Measurements from ENCODE around the gene FGR.

- no peak for TF ChIP-seq EZH2 (IDR thresholded peaks at IDR 0.05; ENCODE audit: low read depth, unreplicated experiment)
- no peak for TF ChIP-seq CTCF (conservative IDR thresholded peaks at IDR 0.05; ENCODE audit: low read depth in 2 of 2)
- TF ChIP-seq JUNB (IDR thresholded peaks at IDR 0.05; ENCODE audit: unreplicated experiment) = no peak
- TF ChIP-seq EZH2phosphoT487 (IDR thresholded peaks at IDR 0.05; ENCODE audit: unreplicated experiment) = no peak
- no peak for TF ChIP-seq POLR2AphosphoS5 (IDR thresholded peaks at IDR 0.05; ENCODE audit: low read depth)
- no peak for TF ChIP-seq CREB1 (CRISPR knock-in tag; IDR thresholded peaks at IDR 0.05; ENCODE audit: low read depth)
- TF ChIP-seq ZNF114 (CRISPR knock-in tag; IDR thresholded peaks at IDR 0.05) = no peak
- no peak for TF ChIP-seq REST (IDR thresholded peaks at IDR 0.05; ENCODE audit: unreplicated experiment)
- TF ChIP-seq ZNF331 (CRISPR knock-in tag; IDR thresholded peaks at IDR 0.05; ENCODE audit: low read depth) = no peak
- no peak for TF ChIP-seq NANOG (IDR thresholded peaks at IDR 0.05; ENCODE audit: borderline replicate concordance)
- no peak for TF ChIP-seq ETS1 (IDR thresholded peaks at IDR 0.05)
Measured at GRCh38 chr1:27648602-27649305, 13.8 kb upstream of the FGR start.

Measured in GM23338 (cell line).